NCI-H1417 (cell line): ENCODE results near the gene MYO16.
A peak's percentile ranks its signal among the peaks of the same experiment; 100 is the strongest.

Experiments used
- DNase-seq, 3 experiments: peaks; one replicate each; lab custom pipeline; 2025; lab: John Stamatoyannopoulos, UW

Gene MYO16

DNA sequence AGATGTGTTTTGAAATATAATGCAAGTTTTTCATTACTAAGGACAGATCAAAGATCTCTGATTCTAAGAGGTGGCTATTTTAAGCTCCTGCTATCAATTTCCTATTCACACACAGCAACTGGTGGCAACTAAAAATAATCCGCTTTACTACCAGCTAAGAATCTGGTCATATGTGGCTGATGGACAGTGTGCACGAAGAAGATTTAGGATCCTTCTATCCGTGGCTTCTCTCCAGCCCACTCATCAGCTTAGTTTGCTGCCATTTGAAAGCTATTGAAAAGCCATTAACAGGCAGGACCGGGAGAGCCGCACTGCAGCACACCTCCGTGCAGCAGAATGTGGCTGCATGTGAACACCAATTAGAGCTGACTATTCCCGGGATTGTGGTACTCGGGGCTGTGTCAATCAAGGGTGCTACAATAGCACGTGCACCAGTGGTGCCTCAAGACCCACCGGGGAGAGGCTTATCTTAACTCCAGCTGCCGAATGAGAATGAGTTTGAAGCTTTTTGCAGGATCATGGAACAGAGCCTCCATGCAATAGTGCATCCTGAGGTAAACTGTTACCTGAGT lies at the start of gene MYO16:
Gene MYO16 (plus strand): TSS at position 431 of the 572 bp plus-strand sequence. CDS start 234 bp downstream, outside the sequence.
- DNase-seq: peak in 2 of 3 experiments; percentile 21 to 45

- DNase-seq: no peak
These were observed 42.6 kb upstream of the MYO16 start for GRCh38 chr13:108586826-108587225.

DNA sequence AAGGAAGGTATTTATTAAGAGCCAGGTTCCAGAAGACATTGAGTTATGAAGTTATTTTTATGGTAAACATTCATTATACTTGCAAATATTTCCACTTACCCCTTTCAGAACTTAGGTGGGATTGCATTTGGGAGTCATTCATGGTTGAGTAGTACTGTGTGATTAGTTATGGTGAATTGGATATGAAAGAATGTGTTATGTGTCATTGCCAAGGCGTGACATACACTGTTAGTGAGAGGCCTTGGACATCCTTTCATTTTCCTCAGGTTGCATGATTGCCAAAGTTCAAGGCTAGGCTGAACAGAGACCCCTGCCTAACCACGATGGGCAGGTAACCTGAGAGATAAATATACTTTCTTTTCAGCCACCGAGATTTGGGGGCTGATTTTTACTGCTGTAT lies 40.9 kb upstream of the MYO16 start:
- DNase-seq: no peak

GRCh38 chr13:108594153-108594552 lies 35.3 kb upstream of the MYO16 start:
- DNase-seq: peak in 1 of 3 experiments; percentile 42

GRCh38 chr13:108595436-108596274 lies 33.8 kb upstream of the MYO16 start:
- DNase-seq: peak in 1 of 3 experiments; percentile 42

GRCh38 chr13:108597943-108598342 lies 31.5 kb upstream of the MYO16 start:
- DNase-seq: no peak

- DNase-seq: no peak
These were observed 23.0 kb upstream of the MYO16 start for GRCh38 chr13:108606424-108606823.

DNA sequence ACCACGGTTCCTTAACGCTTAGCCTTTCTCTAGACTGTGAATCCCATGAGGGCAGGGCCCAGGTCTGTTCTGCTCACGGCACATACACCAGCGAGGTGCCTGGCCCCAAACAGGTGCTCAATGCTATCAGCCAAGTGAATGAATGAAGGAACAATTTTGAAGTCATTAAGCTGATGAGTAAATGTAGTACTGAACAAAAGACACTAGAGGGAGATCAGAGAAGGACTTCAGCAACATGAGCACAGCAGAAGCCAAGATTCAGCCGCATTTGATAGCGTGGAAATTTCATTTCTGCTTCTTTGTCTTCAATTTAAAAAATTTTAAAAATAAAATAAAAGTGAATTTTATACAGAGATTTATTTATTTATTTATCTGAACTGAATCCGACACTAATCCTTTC lies 20.1 kb upstream of the MYO16 start:
- peak in 1 of 3 experiments; percentile 47 for DNase-seq

DNA sequence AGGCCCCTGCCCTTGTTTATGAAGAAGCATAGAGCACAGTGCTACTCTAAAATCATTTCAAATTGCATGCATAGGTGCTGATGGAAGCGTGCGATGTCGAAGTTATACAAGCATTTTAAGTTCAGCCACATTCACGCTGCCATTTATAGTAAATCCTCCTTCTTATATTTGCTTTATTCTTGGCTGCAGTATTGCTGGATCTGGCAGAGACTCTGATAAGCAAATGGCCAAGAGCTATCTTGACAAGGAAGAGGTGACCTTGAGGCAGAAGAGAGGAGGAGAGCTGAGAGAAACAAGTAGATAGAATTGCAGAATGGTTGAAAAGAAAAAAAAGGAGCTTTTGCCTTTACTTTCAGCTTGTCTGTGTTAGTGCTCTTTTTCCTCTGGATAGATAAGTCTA lies 18.9 kb upstream of the MYO16 start:
- DNase-seq: no peak

DNA sequence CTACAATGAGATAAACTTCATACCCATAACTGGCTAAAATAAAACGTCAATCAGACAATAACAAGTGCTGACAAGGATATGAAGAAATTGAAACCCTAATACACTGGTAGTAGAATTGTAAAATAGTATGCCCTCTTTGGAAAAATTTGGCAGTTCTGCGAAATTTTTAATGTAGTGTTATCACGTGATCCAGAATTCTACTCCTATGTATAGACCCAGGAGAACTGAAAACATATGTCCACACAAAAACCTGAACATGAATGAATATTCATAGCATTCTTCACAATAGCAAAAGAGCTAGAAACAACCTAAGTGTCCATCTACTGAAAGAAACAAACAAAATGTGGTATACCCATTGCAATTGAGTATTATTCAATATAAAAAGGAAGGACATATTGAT lies 14.2 kb upstream of the MYO16 start:
- DNase-seq: no peak

GRCh38 chr13:108618233-108618632 lies 11.2 kb upstream of the MYO16 start:
- no peak for DNase-seq

DNA sequence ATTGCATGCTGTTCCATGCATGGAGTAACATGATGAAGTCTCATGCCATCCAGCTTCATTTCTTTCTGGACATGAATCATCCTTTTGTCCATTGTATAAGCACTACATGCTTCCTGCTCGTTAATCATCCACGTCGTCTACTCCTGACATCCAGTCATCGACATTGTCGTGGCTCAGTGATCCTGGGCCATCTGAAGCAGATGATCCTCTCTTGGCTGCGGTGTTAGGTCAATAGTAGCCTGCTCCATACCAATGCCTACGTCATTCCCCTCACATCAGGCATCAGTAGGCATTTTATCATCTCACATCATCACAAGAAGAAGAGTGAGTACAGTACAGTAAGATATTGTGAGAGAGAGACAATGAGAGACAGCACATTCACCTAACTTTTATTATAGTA lies 7.9 kb upstream of the MYO16 start:
- DNase-seq: no peak

- no peak for DNase-seq
These were observed 5.3 kb upstream of the MYO16 start for GRCh38 chr13:108624108-108624507.

- DNase-seq: no peak
These were observed 4.4 kb upstream of the MYO16 start for GRCh38 chr13:108624979-108625378.

GRCh38 chr13:108629988-108630387 lies 577 bp downstream of the MYO16 start:
- no peak for DNase-seq

- DNase-seq: no peak
These were observed 3.3 kb downstream of the MYO16 start for GRCh38 chr13:108632649-108633167.

DNA sequence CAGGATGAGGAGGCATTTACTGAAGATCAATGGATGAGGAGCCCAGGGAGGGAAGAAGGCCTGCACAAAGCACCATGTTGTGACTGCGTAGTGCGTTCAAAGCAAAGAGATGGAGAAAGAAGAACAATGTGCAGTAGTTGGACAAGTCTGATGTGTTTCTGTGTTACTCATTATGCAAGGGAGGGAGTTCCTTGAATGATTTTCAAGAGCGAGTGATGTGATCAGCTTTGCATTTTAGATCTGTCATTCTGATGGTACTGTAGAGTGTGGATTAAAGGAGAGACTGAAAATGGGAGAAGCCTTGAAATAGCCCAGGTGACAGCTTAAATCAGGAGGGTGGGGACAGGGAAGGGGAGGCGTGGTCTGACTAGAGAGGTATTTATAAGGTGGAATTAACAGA lies 9.5 kb downstream of the MYO16 start:
- no peak for DNase-seq

- DNase-seq: no peak
These were observed 14.4 kb downstream of the MYO16 start for GRCh38 chr13:108643646-108644353.

DNA sequence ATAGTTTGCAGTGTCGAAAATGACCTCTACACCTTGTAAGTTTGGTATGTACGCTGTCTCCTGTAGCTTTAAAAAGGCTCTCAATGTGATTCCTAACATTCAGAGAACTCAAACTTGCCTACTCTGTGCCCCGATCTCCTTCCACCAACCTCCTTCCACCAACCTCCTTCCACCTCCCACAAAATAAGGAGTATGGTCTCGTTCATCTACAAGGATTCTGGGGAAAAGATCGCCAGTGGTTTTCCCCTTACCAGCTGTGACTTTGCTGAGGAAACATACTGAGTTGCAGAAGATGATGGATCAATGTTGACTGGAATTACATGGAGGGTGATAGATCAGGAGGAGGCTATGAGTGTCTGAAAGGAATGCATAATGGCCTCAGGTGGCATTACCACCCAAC lies 16.0 kb downstream of the MYO16 start:
- no peak for DNase-seq

DNA sequence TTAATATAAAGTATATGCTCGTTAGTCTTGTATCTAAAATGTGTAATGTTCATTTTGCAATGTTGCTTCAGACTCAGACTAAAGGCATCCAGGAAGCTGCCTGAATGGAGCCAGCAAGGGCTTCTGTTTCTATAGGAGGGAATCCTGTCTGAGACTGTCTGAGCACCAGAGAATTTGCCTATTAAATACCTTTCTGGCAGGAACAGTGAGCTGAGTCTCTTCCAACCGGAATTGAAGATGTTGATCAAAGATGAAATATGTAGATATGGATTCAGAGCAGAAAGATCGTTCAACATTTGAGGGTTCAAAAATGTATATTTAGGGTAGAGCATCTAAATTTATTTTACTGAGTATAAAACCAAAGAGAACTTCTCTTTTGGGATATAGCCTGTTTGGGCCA lies 20.9 kb downstream of the MYO16 start:
- no peak for DNase-seq

- DNase-seq: no peak
These were observed 27.3 kb downstream of the MYO16 start for GRCh38 chr13:108656742-108657141.

- DNase-seq: no peak
These were observed 28.1 kb downstream of the MYO16 start for GRCh38 chr13:108657519-108657918.

GRCh38 chr13:108662528-108662927 lies 33.1 kb downstream of the MYO16 start:
- no peak for DNase-seq
